Measurements from ENCODE around the gene DPYSL3.

- TF ChIP-seq HNF4A (conservative IDR thresholded peaks at IDR 0.05) (no peak), CTCF (IDR thresholded peaks at IDR 0.05; ENCODE audit: low read depth, low read length, missing input control) (no peak), SP1 (IDR thresholded peaks at IDR 0.05) (no peak)
These were observed 2.3 kb downstream of the DPYSL3 start for GRCh38 chr5:147507480-147508126.

Measured in liver (tissue), 3 donors.